Erythroblast (primary cell): ENCODE measurements around the gene TMEM225.
"Not testable (repeated sequence)": the region's sequence is repeated elsewhere in the genome, so short reads cannot be mapped to it uniquely, and the experiment has no call there.

Source experiments
- DNase-seq, 2 experiments: peaks; one replicate each; lab custom pipeline; 2025; lab: John Stamatoyannopoulos, UW
- GATA1 ChIP-seq: IDR thresholded peaks from 2 replicates; pipeline ENCODE4 v1.6.1; 2011; ENCODE audit warnings: low read depth, mild to moderate bottlenecking, control low read depth, low read length, moderate library complexity
- POLR2A ChIP-seq: IDR thresholded peaks from 2 replicates; pipeline ENCODE4 v1.6.1; 2011; ENCODE audit warnings: mild to moderate bottlenecking, low read length

Gene TMEM225

GRCh38 chr11:123885570-123885969, at the start of gene TMEM225:
TMEM225 (minus strand) TSS chr11:123885670; CDS start chr11:123885425, 245 bp downstream.
- DNase-seq: no peak
- TF ChIP-seq GATA1 (no peak), POLR2A (no peak)

GRCh38 chr11:123924027-123924426, 38.6 kb upstream of the TMEM225 start:
- TF ChIP-seq POLR2A: no peak
- no peak for TF ChIP-seq GATA1
- DNase-seq: no peak

GRCh38 chr11:123920943-123921342, 35.5 kb upstream of the TMEM225 start:
- TF ChIP-seq GATA1 (no peak), POLR2A (no peak)
- DNase-seq: no peak

- TF ChIP-seq GATA1: no peak
- TF ChIP-seq POLR2A: no peak
- DNase-seq: no peak
Measured at GRCh38 chr11:123905826-123906225, 20.4 kb upstream of the TMEM225 start.

- no peak for TF ChIP-seq POLR2A
- no peak for TF ChIP-seq GATA1
- no peak for DNase-seq
Measured at GRCh38 chr11:123904932-123905331, 19.5 kb upstream of the TMEM225 start.

GRCh38 chr11:123903932-123904331, 18.5 kb upstream of the TMEM225 start:
- TF ChIP-seq GATA1: no peak
- TF ChIP-seq POLR2A: no peak
- no peak for DNase-seq

- DNase-seq: no peak
- TF ChIP-seq GATA1 (no peak), POLR2A (no peak)
Measured at GRCh38 chr11:123901867-123902266, 16.4 kb upstream of the TMEM225 start, which contains the start of gene OR8D4. OR8D4 (plus strand) TSS chr11:123902167; CDS start chr11:123906432, 4,265 bp downstream.

GRCh38 chr11:123899792-123900191, 14.3 kb upstream of the TMEM225 start:
- TF ChIP-seq POLR2A: no peak
- TF ChIP-seq GATA1: no peak
- no peak for DNase-seq

GRCh38 chr11:123892031-123892430, 6.6 kb upstream of the TMEM225 start:
- TF ChIP-seq POLR2A (no peak), GATA1 (no peak)
- DNase-seq: no peak

- no peak for TF ChIP-seq GATA1
- no peak for TF ChIP-seq POLR2A
- DNase-seq: no peak
Measured at GRCh38 chr11:123880912-123881311, 4.6 kb downstream of the TMEM225 start.

- not testable (repeated sequence) for DNase-seq
Measured at GRCh38 chr11:123867795-123868194, 17.7 kb downstream of the TMEM225 start.

- not testable (repeated sequence) for DNase-seq
Measured at GRCh38 chr11:123865293-123865692, 20.2 kb downstream of the TMEM225 start.

- TF ChIP-seq GATA1 (no peak), POLR2A (no peak)
- no peak for DNase-seq
Measured at GRCh38 chr11:123859731-123860130, 25.7 kb downstream of the TMEM225 start.

GRCh38 chr11:123856444-123856843, 29.0 kb downstream of the TMEM225 start:
- no peak for TF ChIP-seq GATA1
- DNase-seq: no peak

- DNase-seq: no peak
- TF ChIP-seq GATA1: no peak
Measured at GRCh38 chr11:123853038-123853437, 32.4 kb downstream of the TMEM225 start.

GRCh38 chr11:123852321-123852720, 33.1 kb downstream of the TMEM225 start:
- DNase-seq: no peak
- TF ChIP-seq GATA1 (no peak), POLR2A (no peak)
